GM12892 (cell line): Measurements from ENCODE around the gene PTPRK.
"Not testable (repeated sequence)": the region's sequence is repeated elsewhere in the genome, so short reads cannot be mapped to it uniquely, and the experiment has no call there.

Experiments
- DNase-seq: peaks from one replicate; pipeline ENCODE4 v3.0.0; 2011; ENCODE audit not compliant: insufficient read length
- FAIRE-seq: peaks from 2 replicates; lab custom pipeline; 2011; peaks lifted over from hg19 to GRCh38; lab: Jason Lieb, UNC
- POLR2A ChIP-seq: IDR thresholded peaks from 2 replicates; pipeline ENCODE4 v1.6.1; 2011; ENCODE audit warnings: low read depth, low read length, control low read depth
- POLR2AphosphoS5 ChIP-seq: IDR thresholded peaks from 2 replicates; pipeline ENCODE4 v1.6.1; 2011; ENCODE audit warnings: low read depth, low read length, control low read depth
- TAF1 ChIP-seq: IDR thresholded peaks from 2 replicates; pipeline ENCODE4 v1.6.1; 2011; ENCODE audit warnings: low read depth, mild to moderate bottlenecking, control low read depth, low read length, borderline replicate concordance

PTPRK gene

DNA sequence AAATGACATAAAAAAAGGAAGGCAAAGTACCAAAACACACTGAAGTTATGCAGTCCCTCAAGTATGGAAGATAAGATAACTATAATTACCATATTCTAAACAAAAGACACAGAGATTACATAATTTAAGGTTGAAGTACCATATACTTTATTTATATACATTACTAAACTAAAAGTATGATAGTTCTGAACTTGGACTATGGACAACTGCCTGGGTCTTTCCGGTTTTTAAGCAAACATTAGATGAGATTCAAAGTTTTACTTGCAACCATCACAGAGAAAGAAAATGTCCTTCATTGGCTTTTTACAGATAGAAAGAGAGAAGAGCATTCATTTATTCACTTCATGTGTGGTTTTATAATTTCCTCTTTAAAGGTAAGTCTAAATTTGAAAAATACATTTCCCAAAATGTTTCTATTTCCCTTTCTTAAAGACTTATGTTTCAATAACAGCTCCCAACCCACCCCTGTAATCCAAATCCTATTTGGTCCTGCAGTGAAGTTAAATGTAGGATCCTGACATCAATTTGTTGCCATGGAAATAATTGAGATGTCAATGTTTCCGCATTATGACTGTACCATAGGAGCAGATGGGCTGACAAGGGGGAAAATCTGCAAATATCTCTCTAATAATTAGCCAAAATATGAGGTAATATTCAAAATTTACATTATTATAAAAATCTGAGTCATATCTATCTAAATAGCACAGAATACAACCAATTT lies 63.7 kb downstream of the PTPRK start:
- FAIRE-seq (no peak), DNase-seq (no peak)
- TF ChIP-seq POLR2A (no peak), TAF1 (no peak), POLR2AphosphoS5 (no peak)

DNA sequence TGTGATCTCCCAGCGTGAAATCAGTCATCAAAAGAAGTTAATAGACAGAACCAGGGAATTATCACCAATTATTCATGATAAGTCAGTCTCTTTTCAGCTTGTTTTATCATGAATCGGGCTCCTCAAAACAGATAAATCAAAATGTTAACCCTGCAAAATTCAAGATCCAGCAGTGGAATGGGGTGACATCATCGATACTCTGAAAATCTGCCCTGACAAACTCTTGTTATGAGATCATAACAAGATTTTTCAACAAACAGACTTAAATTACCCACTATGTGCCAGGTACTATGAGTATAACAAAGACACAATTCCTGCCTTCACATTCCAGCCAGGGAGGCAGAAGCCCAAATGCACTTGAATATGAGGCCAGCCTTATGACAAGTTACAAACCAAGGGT lies 64.4 kb downstream of the PTPRK start:
- DNase-seq (no peak), FAIRE-seq (no peak)
- TF ChIP-seq POLR2A (no peak), TAF1 (no peak), POLR2AphosphoS5 (no peak)

GRCh38 chr6:128452713-128453112 lies 67.7 kb downstream of the PTPRK start:
- no peak for FAIRE-seq
- DNase-seq: no peak
- TF ChIP-seq TAF1: no peak
- no peak for TF ChIP-seq POLR2AphosphoS5
- no peak for TF ChIP-seq POLR2A

GRCh38 chr6:128446497-128446896 lies 73.9 kb downstream of the PTPRK start:
- TF ChIP-seq TAF1: no peak
- FAIRE-seq (no peak), DNase-seq (no peak)

DNA sequence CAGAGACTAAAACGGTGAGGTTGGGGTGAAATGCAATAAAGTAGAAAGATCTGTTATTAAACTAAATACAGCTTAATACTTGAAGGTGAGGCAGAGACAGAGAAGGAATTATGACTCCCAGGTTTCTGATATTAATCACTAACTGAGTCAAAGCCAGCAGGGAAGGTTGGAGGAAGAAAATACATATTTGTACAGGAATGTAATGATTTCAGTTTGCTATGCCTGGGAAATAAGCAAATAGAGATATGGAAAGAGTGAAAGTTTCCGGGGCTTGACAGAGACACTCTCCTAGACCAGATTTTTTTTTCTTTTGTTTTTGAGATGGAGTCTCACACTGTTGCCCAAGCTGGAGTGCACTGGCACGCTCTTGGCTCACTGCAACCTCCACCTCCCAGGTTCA lies 76.8 kb downstream of the PTPRK start:
- no peak for DNase-seq
- TF ChIP-seq TAF1: no peak
- TF ChIP-seq POLR2A: no peak
- TF ChIP-seq POLR2AphosphoS5: no peak
- FAIRE-seq: no peak

- TF ChIP-seq POLR2AphosphoS5 (no peak), TAF1 (no peak), POLR2A (no peak)
- FAIRE-seq (no peak), DNase-seq (no peak)
These were observed 80.8 kb downstream of the PTPRK start for GRCh38 chr6:128439627-128440026.

GRCh38 chr6:128438393-128438792 lies 82.0 kb downstream of the PTPRK start:
- no peak for FAIRE-seq
- DNase-seq: no peak
- no peak for TF ChIP-seq POLR2A
- no peak for TF ChIP-seq POLR2AphosphoS5
- TF ChIP-seq TAF1: no peak

DNA sequence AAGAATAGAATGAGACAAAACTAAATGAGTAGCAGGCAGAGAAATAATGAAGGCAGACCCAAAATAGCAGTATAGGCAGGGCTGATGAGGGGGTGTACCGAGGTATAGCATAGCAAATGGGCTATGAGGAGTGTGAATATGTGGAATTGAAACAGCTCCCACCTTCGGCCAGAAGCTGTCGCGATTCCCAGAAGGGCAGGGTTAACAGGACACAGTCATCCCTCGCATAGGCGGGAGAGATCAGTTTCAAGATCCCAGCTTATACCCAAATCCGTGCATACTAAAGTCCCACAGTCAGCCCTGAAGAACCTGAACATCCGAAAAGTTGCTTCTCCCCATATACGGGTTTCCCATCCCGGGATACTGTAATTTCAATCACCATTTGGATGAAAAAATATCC lies 82.7 kb downstream of the PTPRK start:
- FAIRE-seq: no peak
- no peak for DNase-seq

GRCh38 chr6:128434752-128435151 lies 85.6 kb downstream of the PTPRK start:
- not testable (repeated sequence) for DNase-seq, FAIRE-seq

More for the DNA sequence above, 82.7 kb downstream of the PTPRK start:
- TF ChIP-seq POLR2AphosphoS5: no peak
- TF ChIP-seq POLR2A: no peak
- TF ChIP-seq TAF1: no peak

- TF ChIP-seq TAF1 (no peak), POLR2A (no peak), POLR2AphosphoS5 (no peak)
- FAIRE-seq: no peak
These were observed 88.0 kb downstream of the PTPRK start for GRCh38 chr6:128432394-128432793.

GRCh38 chr6:128427139-128427538 lies 93.3 kb downstream of the PTPRK start:
- FAIRE-seq: no peak
- no peak for DNase-seq
- no peak for TF ChIP-seq POLR2AphosphoS5
- no peak for TF ChIP-seq POLR2A
- TF ChIP-seq TAF1: no peak

More at GRCh38 chr6:128432394-128432793, 88.0 kb downstream of the PTPRK start:
- DNase-seq: no peak

DNA sequence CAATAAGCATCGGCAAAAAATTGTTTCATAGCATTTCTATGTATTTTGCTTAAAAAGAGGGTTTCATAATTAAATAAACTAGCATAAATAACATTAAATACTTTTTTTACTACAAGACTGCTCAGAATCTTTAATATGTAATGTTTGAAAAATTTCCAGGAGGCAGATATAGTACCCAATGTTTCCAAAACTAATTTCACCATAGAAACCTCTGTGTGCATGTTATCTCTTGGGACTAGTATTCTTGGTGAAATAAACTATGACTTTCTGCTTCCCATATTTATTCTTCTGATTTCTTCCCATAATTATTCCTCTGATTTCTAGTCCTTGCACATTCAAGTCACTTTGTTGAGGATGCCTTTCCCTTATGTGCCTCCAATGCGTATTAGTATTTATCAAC lies 94.5 kb downstream of the PTPRK start:
- no peak for DNase-seq
- TF ChIP-seq TAF1 (no peak), POLR2AphosphoS5 (no peak), POLR2A (no peak)
- FAIRE-seq: no peak

- FAIRE-seq (no peak), DNase-seq (no peak)
- no peak for TF ChIP-seq POLR2AphosphoS5
- no peak for TF ChIP-seq POLR2A
- TF ChIP-seq TAF1: no peak
These were observed 97.5 kb downstream of the PTPRK start for GRCh38 chr6:128422871-128423270.
